Body of pancreas (tissue), 4 donors: ENCODE measurements around the gene GTF3C5.
A peak's percentile ranks its signal among the peaks of the same experiment; 100 is the strongest.

Experiments used
- POLR2A ChIP-seq, 3 donors: fragments of 450-650 bp; IDR thresholded peaks; one replicate each; pipeline ENCODE4 v1.6.1; 2016; ENCODE audit warnings: antibody characterized with exemption in 3 of 3, mild to moderate bottlenecking in 2 of 3
- TF ChIP-seq, protein P1 (sequence below), 7 experiments: fragments of 450-650 bp in 4 of 7; fragments of 200-600 bp in 3 of 7; sonication (generic) in 3 of 7; IDR thresholded peaks; one replicate each; pipeline ENCODE4 v1.5.1; 2016 to 2019; ENCODE audit warnings: antibody characterized with exemption in 7 of 7

DNA sequence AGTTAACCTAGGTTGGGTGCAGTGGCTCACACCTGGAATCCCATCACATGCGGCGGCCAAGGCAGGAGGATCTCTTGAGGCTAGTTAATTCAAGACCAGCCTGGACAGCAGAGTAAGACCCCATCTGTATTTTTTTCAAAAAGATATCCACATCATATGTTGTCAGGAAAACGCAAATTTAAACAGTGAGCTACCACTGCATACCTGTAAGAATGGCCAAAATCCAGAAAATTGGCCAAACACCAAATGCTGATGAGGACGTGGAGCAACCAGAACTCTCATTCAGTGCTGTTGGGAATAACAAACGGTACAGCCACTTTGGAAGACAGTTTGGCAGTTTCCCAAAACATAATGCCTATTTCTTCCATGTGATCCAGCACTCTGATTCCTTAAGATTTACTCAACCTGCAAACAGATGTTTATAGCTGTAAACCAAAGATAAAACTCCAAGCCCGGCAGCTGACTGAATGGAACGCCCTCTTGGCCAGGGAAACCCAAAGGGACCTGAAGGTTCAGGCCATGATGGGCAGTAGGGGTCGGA, 43.4 kb downstream of the GTF3C5 start:
- TF ChIP-seq, protein P1, sequence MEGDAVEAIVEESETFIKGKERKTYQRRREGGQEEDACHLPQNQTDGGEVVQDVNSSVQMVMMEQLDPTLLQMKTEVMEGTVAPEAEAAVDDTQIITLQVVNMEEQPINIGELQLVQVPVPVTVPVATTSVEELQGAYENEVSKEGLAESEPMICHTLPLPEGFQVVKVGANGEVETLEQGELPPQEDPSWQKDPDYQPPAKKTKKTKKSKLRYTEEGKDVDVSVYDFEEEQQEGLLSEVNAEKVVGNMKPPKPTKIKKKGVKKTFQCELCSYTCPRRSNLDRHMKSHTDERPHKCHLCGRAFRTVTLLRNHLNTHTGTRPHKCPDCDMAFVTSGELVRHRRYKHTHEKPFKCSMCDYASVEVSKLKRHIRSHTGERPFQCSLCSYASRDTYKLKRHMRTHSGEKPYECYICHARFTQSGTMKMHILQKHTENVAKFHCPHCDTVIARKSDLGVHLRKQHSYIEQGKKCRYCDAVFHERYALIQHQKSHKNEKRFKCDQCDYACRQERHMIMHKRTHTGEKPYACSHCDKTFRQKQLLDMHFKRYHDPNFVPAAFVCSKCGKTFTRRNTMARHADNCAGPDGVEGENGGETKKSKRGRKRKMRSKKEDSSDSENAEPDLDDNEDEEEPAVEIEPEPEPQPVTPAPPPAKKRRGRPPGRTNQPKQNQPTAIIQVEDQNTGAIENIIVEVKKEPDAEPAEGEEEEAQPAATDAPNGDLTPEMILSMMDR (IDR thresholded peaks at IDR 0.05) = no peak
- peak in 2 of 3 donors; percentile 57 to 68 for TF ChIP-seq POLR2A (IDR thresholded peaks at IDR 0.05)
